ENCODE data around the gene THG1L. TPM values are rescaled to one million over a fixed set of nuclear protein-coding genes. Genes with fewer than 3 reads are reported as not detected.

THG1L gene
- total and polyA plus RNA-seq, 2 of the 4 experiments (the other 2 are of a cell fraction): 15.2 to 20.4 TPM

DNA sequence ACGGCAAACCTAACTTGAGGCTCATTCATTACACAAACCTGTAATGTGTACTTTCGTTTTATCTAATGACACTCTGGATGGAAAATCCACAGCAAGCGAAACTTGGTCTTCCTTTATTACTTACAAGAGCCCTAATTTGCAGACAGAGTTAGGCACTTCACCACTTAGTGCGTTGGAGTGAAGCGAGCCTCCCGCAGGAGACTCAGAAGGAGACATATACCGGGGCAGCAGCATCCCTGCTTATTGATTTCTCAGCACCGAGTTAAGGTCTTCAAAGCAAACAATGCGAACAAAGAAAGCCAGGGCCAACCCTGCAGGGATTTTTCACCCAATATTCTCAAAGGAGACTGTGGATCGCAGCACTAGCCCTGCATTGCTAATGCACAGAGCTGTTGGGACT, 40.9 kb downstream of the THG1L start:
- no peaks in the 10 kb centered on the region for H3K9me3 ChIP-seq (ENCODE audit: control insufficient read depth, insufficient read depth, low read length)
- H3K36me3 ChIP-seq (ENCODE audit: control insufficient read depth, insufficient read depth, low read length): no peaks in the 10 kb centered on the region
- no peak overlapping the region for H2BK5ac ChIP-seq (ENCODE audit: low read depth, low read length, poor library complexity, severe bottlenecking)
- H4K5ac ChIP-seq (ENCODE audit: low read depth, low read length): no peak overlapping the region
- in situ Hi-C loops (cut with MboI; ENCODE audit: low sequenced_read_pairs) (no loop called here), dilution Hi-C loops (cut with HindIII; ENCODE audit: low sequenced_read_pairs, unreplicated experiment) (no loop called here), intact Hi-C loops (cut with micrococcal nuclease) (loop anchor here (5.0 kb wide), 1 partner anchor 540 kb away; no protein-coding TSS in a partner anchor)
- no peak overlapping the region for H3K27ac ChIP-seq (ENCODE audit: insufficient read depth, low read length)
- no peaks in the 10 kb centered on the region for H3K79me1 ChIP-seq (ENCODE audit: low read depth in 1 of 2, low read length in 2 of 2)
- WGBS, 2 experiments (ENCODE audit: extremely low coverage in 2 of 2, insufficient read length in 1 of 2): 77% methylated on average over 8 of the region's 10 CpGs; no CpG with 5 or more reads in 1 of the 2 experiments
- H2AFZ ChIP-seq (replicated peaks; ENCODE audit: low read length, poor library complexity): no peak overlapping the region
- no peak overlapping the region for H3K56ac ChIP-seq (ENCODE audit: extremely low read depth, insufficient read depth, low read length)
- peak overlapping the region; percentile 58 for H2AK9ac ChIP-seq (replicated peaks; ENCODE audit: low read depth, low read length, poor library complexity)
- H4K91ac ChIP-seq (ENCODE audit: insufficient read depth, low read depth, low read length): no peak overlapping the region
- H3K18ac ChIP-seq (ENCODE audit: low read depth, low read length): no peak overlapping the region
- no peak overlapping the region for H3K14ac ChIP-seq (replicated peaks; ENCODE audit: low read depth, low read length)
- H4K8ac ChIP-seq (ENCODE audit: low read depth in 2 of 2, low read length in 2 of 2): no peak overlapping the region
- H3K4me2 ChIP-seq (ENCODE audit: low read depth, low read length): no peak overlapping the region
- no peak overlapping the region for H3K4ac ChIP-seq (ENCODE audit: low read depth, low read length)
- 0 out of 2 replicates have a peak, but pooled peaks cover 3% of the 10 kb centered on the region for H3K9me1 ChIP-seq (ENCODE audit: insufficient read depth, low read length)
- no peaks in the 10 kb centered on the region for H4K20me1 ChIP-seq (ENCODE audit: insufficient read depth, low read length)
- ATAC-seq (ENCODE audit: low read depth): no peak
- TF ChIP-seq NFE2L2 (IDR thresholded peaks at IDR 0.05; ENCODE audit: low read depth, low read length) (no peak), MXI1 (IDR thresholded peaks at IDR 0.05; ENCODE audit: borderline replicate concordance, low read depth, low read length) (no peak), CEBPB (IDR thresholded peaks at IDR 0.05; ENCODE audit: low read depth, low read length) (no peak), RFX5 (IDR thresholded peaks at IDR 0.05; ENCODE audit: low read depth, low read length) (no peak), MAFK (IDR thresholded peaks at IDR 0.05; ENCODE audit: low read depth, low read length) (no peak), SMC3 (IDR thresholded peaks at IDR 0.05; ENCODE audit: low read depth, low read length) (no peak), BHLHE40 (IDR thresholded peaks at IDR 0.05; ENCODE audit: low read depth, low read length) (no peak), MAZ (IDR thresholded peaks at IDR 0.05; ENCODE audit: borderline replicate concordance, low read depth, low read length) (no peak), CTCF (conservative IDR thresholded peaks at IDR 0.05; ENCODE audit: low read depth, low read length) (no peak), RCOR1 (IDR thresholded peaks at IDR 0.05; ENCODE audit: insufficient replicate concordance, low read length) (no peak), FOS (IDR thresholded peaks at IDR 0.05; ENCODE audit: low read depth, low read length) (no peak)
- TF ChIP-seq, protein P1, sequence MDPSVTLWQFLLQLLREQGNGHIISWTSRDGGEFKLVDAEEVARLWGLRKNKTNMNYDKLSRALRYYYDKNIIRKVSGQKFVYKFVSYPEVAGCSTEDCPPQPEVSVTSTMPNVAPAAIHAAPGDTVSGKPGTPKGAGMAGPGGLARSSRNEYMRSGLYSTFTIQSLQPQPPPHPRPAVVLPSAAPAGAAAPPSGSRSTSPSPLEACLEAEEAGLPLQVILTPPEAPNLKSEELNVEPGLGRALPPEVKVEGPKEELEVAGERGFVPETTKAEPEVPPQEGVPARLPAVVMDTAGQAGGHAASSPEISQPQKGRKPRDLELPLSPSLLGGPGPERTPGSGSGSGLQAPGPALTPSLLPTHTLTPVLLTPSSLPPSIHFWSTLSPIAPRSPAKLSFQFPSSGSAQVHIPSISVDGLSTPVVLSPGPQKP (IDR thresholded peaks at IDR 0.05; ENCODE audit: borderline replicate concordance, low read depth, low read length): no peak
- DNase-seq: no peak
- ChIA-PET POLR2A (ENCODE audit: unreplicated experiment) (no interaction called here), CTCF (no interaction called here)
- H3K4me1 ChIP-seq (ENCODE audit: control insufficient read depth, insufficient read depth, low read length): peaks cover 3% of the 10 kb centered on the region; the same call in 1 of the 2 replicates
- no peak overlapping the region for H2BK15ac ChIP-seq (ENCODE audit: low read depth, low read length)
- H2BK20ac ChIP-seq (ENCODE audit: low read depth, low read length): no peak overlapping the region
- H3K9ac ChIP-seq (ENCODE audit: low read depth, low read length): no peak overlapping the region
- H3K4me3 ChIP-seq (ENCODE audit: insufficient read depth, low read depth, low read length): no peak overlapping the region
- peaks cover 2% of the 10 kb centered on the region; the same call in 1 of the 2 replicates for H3K27me3 ChIP-seq (ENCODE audit: control insufficient read depth, insufficient read depth, low read length)
- H2BK120ac ChIP-seq (ENCODE audit: low read depth, low read length): no peak overlapping the region
- no peak overlapping the region for H3K23ac ChIP-seq (ENCODE audit: low read depth, low read length)
- no peak overlapping the region for H2AK5ac ChIP-seq (ENCODE audit: low read depth, low read length)
- BruUV-seq (replicated peaks): no TSS peak

All from IMR-90 (cell line).